Epithelial cell of esophagus (primary cell): ENCODE measurements around the gene POMT1.

Source experiments
- DNase-seq: peaks from one replicate; pipeline ENCODE4 v3.0.0; 2010; ENCODE audit warnings: low read depth
- H3K4me3 ChIP-seq: 2 replicates; pipeline ENCODE4 v1.5.1; 2011; ENCODE audit warnings: mild to moderate bottlenecking, low read length, control low read depth
- CTCF ChIP-seq: IDR thresholded peaks from 2 replicates; pipeline ENCODE4 v1.5.1; 2011; ENCODE audit warnings: low read depth, mild to moderate bottlenecking, low read length, control low read depth, inconsistent platforms; ENCODE audit not compliant: insufficient read depth; ENCODE audit errors: missing control alignments

POMT1 gene

DNA sequence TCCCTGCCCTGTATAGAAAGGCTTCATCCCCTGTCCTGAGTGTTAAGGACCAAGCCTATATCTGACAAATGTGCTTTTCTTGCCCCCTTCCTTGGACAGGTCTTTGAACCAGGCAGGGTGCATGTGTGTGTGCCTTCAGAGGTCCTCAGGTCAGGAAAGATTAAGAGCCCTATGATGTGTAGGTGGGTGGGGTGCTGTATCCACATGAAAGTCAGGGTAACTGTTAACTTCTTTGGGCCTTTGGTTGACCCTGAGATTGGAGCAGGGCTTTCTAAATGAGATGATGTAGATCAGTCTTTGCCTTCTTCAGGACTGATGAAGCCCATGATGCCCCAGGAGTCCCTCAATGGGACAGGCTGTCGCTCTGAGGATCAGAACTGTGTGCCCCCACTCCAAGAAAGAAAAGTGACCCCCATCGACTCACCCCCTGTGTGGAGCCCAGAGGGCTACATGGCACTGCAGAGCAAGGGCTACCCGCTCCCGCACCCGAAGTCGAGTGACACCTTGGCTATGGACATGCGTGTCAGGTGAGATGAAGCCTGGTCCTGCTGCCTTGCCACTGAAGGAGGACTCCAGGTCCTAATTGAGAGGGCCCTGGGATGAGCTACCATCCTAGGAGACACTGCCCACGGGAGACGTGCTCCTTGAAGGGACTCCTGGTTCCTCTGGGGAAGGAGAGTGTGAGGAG is 29.4 kb upstream of the POMT1 start:
- TF ChIP-seq CTCF: no peak
- H3K4me3 ChIP-seq: no peak overlapping the region
- no peak for DNase-seq

- DNase-seq: no peak
- TF ChIP-seq CTCF: no peak
- no peak overlapping the region for H3K4me3 ChIP-seq
Measured at GRCh38 chr9:131473891-131474290, 28.8 kb upstream of the POMT1 start.

DNA sequence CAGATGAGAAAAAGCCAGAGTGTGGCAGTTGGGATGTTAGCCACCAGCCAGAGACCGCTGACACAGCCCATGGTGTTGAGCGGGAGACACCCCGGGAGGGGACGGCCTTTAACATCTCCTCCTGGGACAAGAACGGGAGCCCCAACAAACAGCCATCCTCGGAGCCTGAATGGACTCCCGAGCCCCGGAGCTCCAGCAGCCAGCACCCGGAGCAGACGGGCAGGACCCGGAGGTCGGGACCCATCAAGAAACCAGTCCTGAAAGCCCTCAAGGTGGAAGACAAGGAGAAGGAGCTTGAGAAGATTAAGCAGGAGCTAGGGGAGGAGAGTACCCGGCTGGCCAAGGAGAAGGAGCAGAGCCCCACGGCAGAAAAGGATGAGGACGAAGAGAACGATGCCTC is 28.0 kb upstream of the POMT1 start:
- H3K4me3 ChIP-seq: no peak overlapping the region
- no peak for TF ChIP-seq CTCF
- DNase-seq: no peak

- no peak for TF ChIP-seq CTCF
- no peak overlapping the region for H3K4me3 ChIP-seq
- no peak for DNase-seq
Measured at GRCh38 chr9:131475111-131475955, 27.4 kb upstream of the POMT1 start.

DNA sequence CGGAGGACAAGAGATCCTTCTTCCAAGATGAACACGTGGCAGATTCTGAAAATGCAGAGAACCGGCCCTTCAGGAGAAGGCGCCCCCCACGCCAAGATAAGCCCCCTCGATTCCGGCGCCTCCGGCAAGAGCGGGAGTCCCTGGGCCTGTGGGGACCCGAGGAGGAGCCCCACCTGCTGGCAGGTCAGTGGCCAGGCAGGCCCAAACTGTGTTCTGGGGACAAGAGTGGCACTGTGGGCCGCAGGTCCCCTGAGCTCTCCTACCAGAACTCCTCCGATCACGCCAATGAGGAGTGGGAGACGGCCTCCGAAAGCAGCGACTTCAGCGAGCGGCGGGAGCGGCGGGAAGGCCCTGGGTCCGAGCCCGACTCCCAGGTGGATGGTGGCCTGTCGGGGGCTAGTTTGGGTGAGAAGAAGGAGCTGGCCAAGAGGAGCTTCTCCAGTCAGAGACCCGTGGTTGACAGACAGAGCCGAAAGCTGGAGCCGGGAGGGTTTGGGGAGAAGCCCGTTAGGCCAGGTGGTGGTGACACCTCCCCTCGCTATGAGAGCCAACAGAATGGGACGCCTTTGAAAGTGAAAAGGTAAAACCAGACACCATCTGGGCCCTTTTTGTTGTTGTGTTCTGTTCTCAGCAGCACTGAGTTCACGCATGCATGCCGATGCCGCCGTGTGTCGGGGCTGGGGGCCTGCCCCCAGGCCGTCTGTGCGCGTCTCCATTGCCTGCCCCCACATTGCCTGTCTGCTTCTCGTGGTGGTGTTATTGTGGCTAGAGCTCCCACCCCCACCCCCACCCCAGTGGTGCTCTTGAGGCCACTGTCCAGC is 26.6 kb upstream of the POMT1 start:
- H3K4me3 ChIP-seq: no peak overlapping the region
- peak; percentile 44 for TF ChIP-seq CTCF
- DNase-seq: no peak

DNA sequence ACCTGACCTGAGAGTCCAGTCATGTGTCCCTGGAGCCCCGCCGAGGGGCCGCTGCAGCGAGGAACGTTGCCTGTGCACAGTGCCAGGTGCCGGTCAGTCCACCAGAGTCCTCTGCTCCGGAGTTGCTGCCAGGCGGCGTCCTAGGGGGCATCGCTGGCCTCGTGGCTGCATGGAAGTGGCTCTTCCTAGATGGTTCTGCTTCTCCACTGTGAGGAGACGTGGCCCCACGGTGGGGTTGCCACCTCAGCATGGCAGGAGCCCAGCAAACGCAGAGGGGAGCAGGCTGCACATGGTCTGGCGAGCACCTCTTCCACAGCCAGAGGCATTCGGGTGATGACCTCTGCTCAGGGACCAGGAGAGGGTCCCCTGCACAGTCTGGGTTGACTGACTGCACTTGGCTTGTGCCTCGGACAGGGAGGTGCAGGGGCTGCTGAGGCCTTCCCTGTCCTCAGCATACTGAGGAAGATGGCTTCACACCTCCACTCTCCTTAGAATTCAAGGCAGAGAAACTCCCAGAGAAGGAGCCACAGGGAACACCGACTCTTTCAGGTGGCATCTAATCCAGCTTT is 25.9 kb upstream of the POMT1 start:
- no peak overlapping the region for H3K4me3 ChIP-seq
- no peak for TF ChIP-seq CTCF
- DNase-seq: no peak
